H1 (cell line): ENCODE results near the gene ROBO2. TPM values are rescaled to one million over a fixed set of nuclear protein-coding genes. Genes with fewer than 3 reads are reported as not detected.

Experiments
- CTCF ChIA-PET: fragments of 300-600 bp; sonication (Branson Sonifier 250); formaldehyde crosslinking; loops from one replicate; lab custom pipeline; 2021; ENCODE audit not compliant: partially characterized antibody; lab: Charles Lee
- POLR2A ChIA-PET: fragments of 300-600 bp; sonication (Branson Sonifier 250); formaldehyde crosslinking; loops from one replicate; lab custom pipeline; 2021; ENCODE audit warnings: inconsistent platforms; ENCODE audit not compliant: partially characterized antibody; lab: Charles Lee
- DNase-seq, 2 experiments: peaks; one replicate each; pipeline versions ENCODE4 v3.0.0 to v3.0.0-alpha.2; 2010 to 2022; ENCODE audit warnings: low spot score in 2 of 2, low read depth in 1 of 2, mixed read lengths in 1 of 2
- FAIRE-seq: peaks from 2 replicates; lab custom pipeline; 2011; peaks lifted over from hg19 to GRCh38; lab: Jason Lieb, UNC
- H2AFZ ChIP-seq: 2 replicates; pipeline ENCODE4 v1.8.1; 2012; ENCODE audit warnings: low read length, inconsistent platforms
- H2AK5ac ChIP-seq: 2 replicates; pipeline ENCODE4 v1.6.1; 2013; ENCODE audit warnings: low read depth, low read length
- H2BK120ac ChIP-seq: replicated peaks from 2 replicates; pipeline ENCODE3; 2013; ENCODE audit warnings: low read depth, low read length, inconsistent platforms
- H2BK12ac ChIP-seq: 2 replicates; pipeline ENCODE4 v1.6.1; 2013; ENCODE audit warnings: low read depth, low read length
- H2BK15ac ChIP-seq: 2 replicates; pipeline ENCODE4 v1.6.1; 2013; ENCODE audit warnings: low read length
- H2BK20ac ChIP-seq: 2 replicates; pipeline ENCODE4 v1.6.1; 2013; ENCODE audit warnings: low read length
- H2BK5ac ChIP-seq: 2 replicates; pipeline ENCODE4 v1.6.1; 2013; ENCODE audit warnings: low read depth, low read length
- H3K14ac ChIP-seq: 2 replicates; pipeline ENCODE4 v1.6.1; 2013; ENCODE audit warnings: inconsistent platforms; ENCODE audit not compliant: insufficient read length
- H3K18ac ChIP-seq: 2 replicates; pipeline ENCODE4 v1.6.1; 2013; ENCODE audit warnings: low read length; ENCODE audit errors: extremely low read depth
- H3K23ac ChIP-seq: 2 replicates; pipeline ENCODE4 v1.6.1; 2013; ENCODE audit warnings: inconsistent platforms; ENCODE audit not compliant: insufficient read length
- H3K23me2 ChIP-seq: 2 replicates; pipeline ENCODE4 v1.6.1; 2013; ENCODE audit warnings: low read depth, low read length
- H3K27ac ChIP-seq: 2 replicates; pipeline ENCODE4 v1.6.1; 2011; ENCODE audit warnings: low read depth, low read length, inconsistent platforms
- H3K27me3 ChIP-seq, 4 experiments: replicated peaks in 1 of 4; 1 replicate in 1 of 4; 2 replicates in 3 of 4; pipeline versions ENCODE4 v1.6.1 to v1.8.1; 2011 to 2013; ENCODE audit warnings: low read length in 3 of 4, mild to moderate bottlenecking in 3 of 4, inconsistent platforms in 2 of 4, mixed read lengths in 2 of 4, moderate library complexity in 1 of 4; ENCODE audit not compliant: control insufficient read depth in 3 of 4, insufficient read depth in 3 of 4; ENCODE audit errors: extremely low read depth in 1 of 4
- H3K36me3 ChIP-seq, 4 experiments: 2 replicates each; pipeline versions ENCODE4 v1.6.1 to v1.8.1; 2011 to 2013; ENCODE audit warnings: mild to moderate bottlenecking in 4 of 4, low read length in 3 of 4, moderate library complexity in 2 of 4, control low read depth in 1 of 4, inconsistent platforms in 1 of 4; ENCODE audit not compliant: insufficient read depth in 4 of 4, control insufficient read depth in 2 of 4
- H3K4ac ChIP-seq: replicated peaks from 2 replicates; pipeline ENCODE3; 2013; ENCODE audit warnings: low read length, low read depth, mixed read lengths, inconsistent platforms; ENCODE audit not compliant: insufficient read length
- H3K4me1 ChIP-seq, 4 experiments: replicated peaks in 1 of 4; 1 replicate in 1 of 4; 2 replicates in 3 of 4; pipeline versions ENCODE4 v1.6.1 to v1.8.1; 2011 to 2013; ENCODE audit warnings: low read length in 3 of 4, inconsistent platforms in 2 of 4, mixed read lengths in 1 of 4; ENCODE audit not compliant: insufficient read depth in 4 of 4, control insufficient read depth in 3 of 4
- H3K4me2 ChIP-seq, 2 experiments: 2 replicates each; pipeline versions ENCODE4 v1.6.1 to v1.8.1; 2011 to 2013; ENCODE audit warnings: low read depth in 2 of 2, low read length in 2 of 2, control low read depth in 1 of 2, inconsistent platforms in 1 of 2, mild to moderate bottlenecking in 1 of 2; ENCODE audit not compliant: insufficient read depth in 1 of 2
- H3K4me3 ChIP-seq, 4 experiments: fragments of 200-600, 300-600 bp in 1 of 4; sonication (generic), shearing (Covaris generic), sonication (Bioruptor Twin) in 1 of 4; 2 replicates each; pipeline versions ENCODE4 v1.5.1 to v1.8.1; 2011 to 2016; ENCODE audit warnings: low read length in 4 of 4, low read depth in 3 of 4, control low read depth in 2 of 4, inconsistent platforms in 2 of 4, mild to moderate bottlenecking in 2 of 4, mixed read lengths in 1 of 4, moderate library complexity in 1 of 4; ENCODE audit not compliant: insufficient read depth in 2 of 4; ENCODE audit errors: extremely low read depth in 1 of 4
- H3K56ac ChIP-seq: replicated peaks from 2 replicates; pipeline ENCODE3; 2013; ENCODE audit warnings: low read depth, mild to moderate bottlenecking, mixed read lengths, low read length, inconsistent platforms; ENCODE audit not compliant: insufficient read length
- H3K79me1 ChIP-seq: 2 replicates; pipeline ENCODE4 v1.6.1; 2013; ENCODE audit warnings: low read depth, low read length, control low read depth
- H3K79me2 ChIP-seq, 2 experiments: 2 replicates each; pipeline versions ENCODE4 v1.6.1 to v1.8.1; 2012 to 2013; ENCODE audit warnings: low read length in 2 of 2, mild to moderate bottlenecking in 2 of 2, inconsistent platforms in 1 of 2; ENCODE audit not compliant: insufficient read depth in 2 of 2, control insufficient read depth in 1 of 2
- H3K9ac ChIP-seq, 4 experiments: replicated peaks in 1 of 4; 1 replicate in 1 of 4; 2 replicates in 3 of 4; pipeline versions ENCODE4 v1.6.1 to v1.8.1; 2011 to 2013; ENCODE audit warnings: low read depth in 3 of 4, low read length in 3 of 4, control low read depth in 2 of 4, mild to moderate bottlenecking in 2 of 4, moderate library complexity in 2 of 4, inconsistent platforms in 1 of 4; ENCODE audit errors: extremely low read depth in 1 of 4
- H3K9me3 ChIP-seq, 2 experiments: 2 replicates each; pipeline versions ENCODE4 v1.6.1 to v1.8.1; 2012 to 2013; ENCODE audit warnings: mild to moderate bottlenecking in 2 of 2, moderate library complexity in 2 of 2, control low read depth in 1 of 2, inconsistent platforms in 1 of 2, low read depth in 1 of 2, low read length in 1 of 2, mixed read lengths in 1 of 2; ENCODE audit not compliant: insufficient read depth in 2 of 2
- H4K20me1 ChIP-seq, 2 experiments: replicated peaks in 1 of 2; 2 replicates each; pipeline versions ENCODE3 to v1.8.1; 2011 to 2013; ENCODE audit warnings: inconsistent platforms in 2 of 2, low read length in 2 of 2, mild to moderate bottlenecking in 1 of 2; ENCODE audit not compliant: insufficient read depth in 2 of 2, control insufficient read depth in 1 of 2
- H4K5ac ChIP-seq: 2 replicates; pipeline ENCODE4 v1.6.1; 2013; ENCODE audit warnings: low read length, low read depth, mixed read lengths, inconsistent platforms; ENCODE audit not compliant: insufficient read length
- H4K8ac ChIP-seq: 2 replicates; pipeline ENCODE4 v1.8.0; 2013; ENCODE audit warnings: mild to moderate bottlenecking, moderate library complexity, low read length, inconsistent platforms; ENCODE audit not compliant: insufficient read depth; ENCODE audit errors: extremely low read depth
- H4K91ac ChIP-seq: replicated peaks from 2 replicates; pipeline ENCODE3; 2013; ENCODE audit warnings: low read length, mixed read lengths, inconsistent platforms; ENCODE audit not compliant: insufficient read length
- BRCA1 ChIP-seq: IDR thresholded peaks from 2 replicates; pipeline ENCODE4 v1.6.1; 2012; ENCODE audit warnings: low read depth, low read length, improper control_type of control experiment
- CTBP2 ChIP-seq: IDR thresholded peaks from 2 replicates; pipeline ENCODE4 v1.7.0; 2011; ENCODE audit warnings: borderline replicate concordance, mild to moderate bottlenecking, moderate library complexity, mixed read lengths, low read length; ENCODE audit not compliant: insufficient read depth, insufficient read length
- EZH2 ChIP-seq: fragments of 200-600 bp; sonication (generic); IDR thresholded peaks from 2 replicates; pipeline ENCODE4 v1.7.1; 2012; ENCODE audit warnings: low read depth, mild to moderate bottlenecking, moderate library complexity, low read length, inconsistent platforms; ENCODE audit not compliant: severe bottlenecking
- FOSL1 ChIP-seq: IDR thresholded peaks from 2 replicates; pipeline ENCODE4 v1.6.1; 2011; ENCODE audit warnings: mild to moderate bottlenecking, low read depth, low read length, moderate library complexity; ENCODE audit not compliant: insufficient read depth
- GABPA ChIP-seq: IDR thresholded peaks from 2 replicates; pipeline ENCODE4 v1.6.1; 2011; ENCODE audit warnings: mild to moderate bottlenecking, low read length, moderate library complexity, borderline replicate concordance; ENCODE audit not compliant: insufficient read depth
- GTF2F1 ChIP-seq: IDR thresholded peaks from 2 replicates; pipeline ENCODE4 v1.6.1; 2012; ENCODE audit warnings: low read depth, low read length, improper control_type of control experiment, borderline replicate concordance
- MAFK ChIP-seq: IDR thresholded peaks from 2 replicates; pipeline ENCODE4 v1.6.1; 2012; ENCODE audit warnings: low read depth, mild to moderate bottlenecking, improper control_type of control experiment, low read length
- SP1 ChIP-seq: IDR thresholded peaks from 2 replicates; pipeline ENCODE4 v1.6.1; 2011; ENCODE audit warnings: low read depth, low read length
- SUZ12 ChIP-seq: fragments of 200-600 bp; sonication (generic); IDR thresholded peaks from 2 replicates; pipeline ENCODE4 v1.6.1; 2012; ENCODE audit warnings: mild to moderate bottlenecking, inconsistent platforms, low read length, moderate library complexity, mixed read lengths
- TAF1 ChIP-seq: IDR thresholded peaks from 2 replicates; pipeline ENCODE4 v1.6.1; 2011; ENCODE audit warnings: mild to moderate bottlenecking, low read depth, low read length
- TCF12 ChIP-seq: IDR thresholded peaks from 2 replicates; pipeline ENCODE4 v1.6.1; 2011; ENCODE audit warnings: low read depth, mild to moderate bottlenecking, low read length
- WGBS, 2 experiments: shearing (Covaris generic) in 1 of 2; methylation state at CpG; one replicate each; pipeline versions ENCODE4 v1.1.6 to v1.1.7; 2013 to 2015; ENCODE audit warnings: low lambda C conversion rate in 2 of 2, mixed read lengths in 2 of 2, inconsistent platforms in 1 of 2, low coverage in 1 of 2, missing lambda C conversion rate in 1 of 2; ENCODE audit not compliant: insufficient replicate concordance in 2 of 2, insufficient coverage in 1 of 2, insufficient read length in 1 of 2; ENCODE audit errors: extremely low coverage in 1 of 2, missing lambda C conversion rate in 1 of 2; 5-methylcytosine and 5-hydroxymethylcytosine counted together
- polyA plus RNA-seq, 7 experiments: library from polyadenylated mRNA; depleted of rRNA in 3 of 7; stranded (reverse) in 5 of 7; unstranded in 2 of 7; fragments of >200 nt in 5 of 7; fragments of 200-250 nt in 2 of 7; gene quantifications; 1 replicate in 5 of 7; 2 replicates in 1 of 7; 4 replicates in 1 of 7; pipeline versions ENCODE4 v1.2.1 to v1.2.3, GENCODE V29; 2011 to 2013; ENCODE audit warnings: missing spikeins in 2 of 7, mixed read lengths in 2 of 7
- total RNA-seq: library from RNA; stranded (reverse); fragmentation: NEBNext Ultra II Directional; extraction: Animal tissue kit (Norgen Biotek cat#: 25700); gene quantifications from 2 replicates; pipeline ENCODE4 v1.2.1, GENCODE V29; 2021
- TF ChIP-seq, protein P1 (sequence below), 3 experiments: IDR thresholded peaks; 1 replicate in 2 of 3; 2 replicates in 1 of 3; pipeline versions ENCODE4 v1.5.1 to v1.6.1; 2011; ENCODE audit warnings: low read length in 3 of 3, mild to moderate bottlenecking in 3 of 3, inconsistent platforms in 2 of 3, low read depth in 1 of 3, moderate library complexity in 1 of 3; ENCODE audit not compliant: insufficient read depth in 1 of 3; ENCODE audit errors: control extremely low read depth in 1 of 3

The ROBO2 gene
- total and polyA plus RNA-seq, 2 of the 8 experiments (the other 6 are each of a cell fraction or from before 2014, with no cell fraction given), result 1.5 to 2.9 TPM

DNA sequence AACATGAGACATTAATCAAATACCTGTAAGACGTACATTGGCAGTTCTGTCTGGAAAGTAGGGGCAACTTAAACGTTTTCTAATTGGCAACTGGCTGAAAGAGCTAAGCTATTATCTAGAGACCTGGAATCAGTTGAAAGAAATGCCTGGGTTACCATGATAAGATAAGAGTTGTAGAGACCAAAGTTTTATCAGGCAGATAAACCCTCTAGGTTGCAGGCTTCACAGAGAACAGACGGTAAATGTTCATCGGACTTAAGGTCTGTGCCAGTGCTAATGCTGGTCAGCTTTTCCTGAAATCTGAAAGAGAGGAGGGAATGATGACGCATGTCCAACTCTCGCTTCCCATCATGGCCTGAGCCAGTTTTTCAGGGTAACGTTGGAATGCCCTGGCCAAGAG is 196.2 kb downstream of the ROBO2 start:
- Histone ChIP-seq H2AK5ac (no peak overlapping the region), H3K27me3 (no peaks in the 10 kb centered on the region), H3K79me2 (no peaks in the 10 kb centered on the region), H3K18ac (no peak overlapping the region), H2BK5ac (no peak overlapping the region), H3K79me1 (no peaks in the 10 kb centered on the region), H2BK120ac (no peak overlapping the region), H2BK20ac (no peak overlapping the region), H3K4ac (no peak overlapping the region), H3K4me1 (no peaks in the 10 kb centered on the region), H4K8ac (no peak overlapping the region), H3K56ac (no peak overlapping the region), H2BK12ac (no peak overlapping the region), H3K23ac (no peak overlapping the region), H3K23me2 (no peaks in the 10 kb centered on the region), H3K27ac (no peak overlapping the region), H3K4me3 (no peak overlapping the region), H2BK15ac (no peak overlapping the region), H4K20me1 (no peaks in the 10 kb centered on the region), H4K91ac (no peak overlapping the region), H3K14ac (no peak overlapping the region), H4K5ac (no peak overlapping the region), H2AFZ (no peak overlapping the region), H3K9ac (no peak overlapping the region), H3K36me3 (peaks cover 0 to 5% (median 0%) of the 10 kb centered on the region in 4 experiments; a peak in 1 of 8 replicates), H3K9me3 (peaks cover 11 to 12% of the 10 kb centered on the region in 2 experiments; a peak in 3 of 4 replicates), H3K4me2 (no peak overlapping the region)
- FAIRE-seq (no peak), DNase-seq (no peak)
- CTCF ChIA-PET, result no interaction called here
- POLR2A ChIA-PET, result no interaction called here
- 96% methylated on average over 7 of the region's 7 CpGs; no CpG with 5 or more reads in 1 of the 2 experiments for WGBS, 2 experiments
- TF ChIP-seq TAF1 (no peak), GABPA (no peak), GTF2F1 (no peak), BRCA1 (no peak), CTBP2 (no peak), MAFK (no peak), SUZ12 (no peak), SP1 (no peak), TCF12 (no peak), EZH2 (no peak), FOSL1 (no peak)
- TF ChIP-seq, protein P1, sequence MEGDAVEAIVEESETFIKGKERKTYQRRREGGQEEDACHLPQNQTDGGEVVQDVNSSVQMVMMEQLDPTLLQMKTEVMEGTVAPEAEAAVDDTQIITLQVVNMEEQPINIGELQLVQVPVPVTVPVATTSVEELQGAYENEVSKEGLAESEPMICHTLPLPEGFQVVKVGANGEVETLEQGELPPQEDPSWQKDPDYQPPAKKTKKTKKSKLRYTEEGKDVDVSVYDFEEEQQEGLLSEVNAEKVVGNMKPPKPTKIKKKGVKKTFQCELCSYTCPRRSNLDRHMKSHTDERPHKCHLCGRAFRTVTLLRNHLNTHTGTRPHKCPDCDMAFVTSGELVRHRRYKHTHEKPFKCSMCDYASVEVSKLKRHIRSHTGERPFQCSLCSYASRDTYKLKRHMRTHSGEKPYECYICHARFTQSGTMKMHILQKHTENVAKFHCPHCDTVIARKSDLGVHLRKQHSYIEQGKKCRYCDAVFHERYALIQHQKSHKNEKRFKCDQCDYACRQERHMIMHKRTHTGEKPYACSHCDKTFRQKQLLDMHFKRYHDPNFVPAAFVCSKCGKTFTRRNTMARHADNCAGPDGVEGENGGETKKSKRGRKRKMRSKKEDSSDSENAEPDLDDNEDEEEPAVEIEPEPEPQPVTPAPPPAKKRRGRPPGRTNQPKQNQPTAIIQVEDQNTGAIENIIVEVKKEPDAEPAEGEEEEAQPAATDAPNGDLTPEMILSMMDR (IDR thresholded peaks at IDR 0.05; ENCODE audit: control extremely low read depth in 1 of 3, insufficient read depth in 1 of 3, low read depth in 1 of 3, low read length in 3 of 3), result no peak
